HG02798 (cell line): ENCODE results near the gene SIRT2.
"Not testable (repeated sequence)": the region's sequence is repeated elsewhere in the genome, so short reads cannot be mapped to it uniquely, and the experiment has no call there.

Source experiments
- ATAC-seq: cut with Tn5 transposase; IDR thresholded peaks from one replicate; pipeline ENCODE4 v1.9.1; 2021; ENCODE audit warnings: mild to moderate bottlenecking; ENCODE audit not compliant: unreplicated experiment, poor library complexity

SIRT2 gene

GRCh38 chr19:38870612-38871011 lies 28.8 kb downstream of the SIRT2 start:
- no peak for ATAC-seq

GRCh38 chr19:38869836-38870607 lies 29.4 kb downstream of the SIRT2 start:
- ATAC-seq = peak; percentile 89

GRCh38 chr19:38869160-38869835 lies 30.1 kb downstream of the SIRT2 start:
- ATAC-seq = no peak

- no peak for ATAC-seq
These were observed 30.9 kb downstream of the SIRT2 start for GRCh38 chr19:38868551-38868950.

GRCh38 chr19:38867171-38867780 lies 32.1 kb downstream of the SIRT2 start:
- no peak for ATAC-seq

- no peak for ATAC-seq
These were observed 36.9 kb downstream of the SIRT2 start for GRCh38 chr19:38862321-38863059.

- no peak for ATAC-seq
These were observed 38.0 kb downstream of the SIRT2 start for GRCh38 chr19:38861368-38861767.

- not testable (repeated sequence) for ATAC-seq
These were observed 39.7 kb downstream of the SIRT2 start for GRCh38 chr19:38859631-38860204.

GRCh38 chr19:38856813-38857212 lies 42.6 kb downstream of the SIRT2 start:
- no peak for ATAC-seq

- not testable (repeated sequence) for ATAC-seq
These were observed 43.7 kb downstream of the SIRT2 start for GRCh38 chr19:38855751-38856150.

GRCh38 chr19:38854961-38855360 lies 44.5 kb downstream of the SIRT2 start:
- ATAC-seq = not testable (repeated sequence)

GRCh38 chr19:38853214-38853613 lies 46.2 kb downstream of the SIRT2 start:
- ATAC-seq = no peak

GRCh38 chr19:38852231-38853044 lies 47.0 kb downstream of the SIRT2 start:
- no peak for ATAC-seq

- ATAC-seq = peak; percentile 30
These were observed 47.7 kb downstream of the SIRT2 start for GRCh38 chr19:38851622-38852230.

- no peak for ATAC-seq
These were observed 48.3 kb downstream of the SIRT2 start for GRCh38 chr19:38850976-38851621.

GRCh38 chr19:38850436-38850975 lies 48.9 kb downstream of the SIRT2 start:
- ATAC-seq = peak; percentile 74

GRCh38 chr19:38849860-38850435 lies 49.5 kb downstream of the SIRT2 start, which contains the start of gene HNRNPL:
Gene HNRNPL, minus strand, starts transcription at chr19:38849986. Its CDS starts 20 bp downstream, at chr19:38849966.
- ATAC-seq = peak; percentile 59
